Measurements from ENCODE around the gene ACSM3.

ACSM3 gene

DNA sequence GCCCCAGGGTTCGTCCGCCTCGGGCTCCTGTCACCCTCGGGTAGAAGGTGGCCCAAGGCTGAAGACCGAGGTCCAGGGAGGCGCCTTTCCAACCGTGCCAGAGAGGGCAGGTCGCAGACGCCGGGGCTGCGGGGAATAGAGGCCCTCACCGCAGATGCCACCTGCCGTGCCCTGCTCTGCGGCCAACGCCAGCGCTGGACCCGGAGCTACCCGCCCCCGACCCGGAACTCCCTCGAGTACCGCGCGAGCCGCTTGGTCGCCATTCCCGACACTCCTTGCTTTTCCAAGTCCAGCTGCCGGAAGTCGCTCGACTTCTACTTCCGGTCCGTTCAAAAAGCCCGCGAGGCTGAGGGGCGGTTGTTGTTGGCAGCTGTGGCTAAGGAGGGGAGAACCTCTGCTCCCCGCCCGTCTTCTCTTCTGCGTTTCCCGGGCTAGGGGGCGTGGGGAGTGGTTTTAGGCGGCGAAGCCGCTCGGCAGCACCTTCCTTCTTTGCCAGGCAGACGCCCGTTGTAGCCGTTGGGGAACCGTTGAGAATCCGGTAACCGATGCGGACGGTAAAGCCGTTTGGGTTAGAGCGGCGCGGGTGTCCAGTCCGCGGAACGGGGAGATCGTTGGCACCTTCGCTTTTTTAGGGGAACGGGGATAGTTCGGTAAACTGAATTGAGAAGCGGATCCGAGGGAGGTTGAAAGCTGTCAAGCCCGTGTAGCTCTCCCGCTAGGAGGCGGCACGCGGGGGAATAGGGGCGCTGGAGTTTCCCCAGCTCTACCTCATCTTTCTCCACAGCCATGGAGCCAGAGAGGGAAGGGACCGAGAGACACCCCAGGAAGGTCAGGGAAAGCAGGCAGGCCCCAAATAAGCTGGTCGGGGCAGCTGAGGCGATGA, 42.6 kb downstream of the ACSM3 start, which contains the start of the genes ERI2 and REXO5:
Gene ERI2 (minus strand): TSS at position 305 of the 883 bp plus-strand sequence. CDS start 42 bp downstream, at position 263.
Gene REXO5 (plus strand): TSS at position 360 of the 883 bp plus-strand sequence. CDS start 427 bp downstream, at position 787.
- peak; percentile 90 for DNase-seq

DNA sequence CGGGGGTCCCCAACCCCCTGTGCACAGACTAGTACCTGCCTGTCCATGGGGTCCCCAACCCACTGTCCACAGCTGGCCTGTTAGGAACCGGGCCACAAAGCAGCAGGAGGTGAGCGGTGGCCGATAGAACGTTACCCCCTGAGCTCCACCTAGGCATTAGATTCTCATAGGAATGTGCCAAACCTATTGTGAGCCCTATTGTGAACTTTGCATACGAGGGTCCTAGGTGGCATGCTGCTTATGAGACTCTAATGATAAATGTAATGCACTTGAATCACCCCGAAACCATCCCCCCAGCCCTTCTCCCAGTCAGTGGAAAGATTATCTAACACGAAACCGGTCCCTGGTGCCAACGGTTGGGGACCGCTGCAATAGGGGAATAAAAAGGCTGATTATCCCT, 44.0 kb downstream of the ACSM3 start:
- DNase-seq = no peak

DNA sequence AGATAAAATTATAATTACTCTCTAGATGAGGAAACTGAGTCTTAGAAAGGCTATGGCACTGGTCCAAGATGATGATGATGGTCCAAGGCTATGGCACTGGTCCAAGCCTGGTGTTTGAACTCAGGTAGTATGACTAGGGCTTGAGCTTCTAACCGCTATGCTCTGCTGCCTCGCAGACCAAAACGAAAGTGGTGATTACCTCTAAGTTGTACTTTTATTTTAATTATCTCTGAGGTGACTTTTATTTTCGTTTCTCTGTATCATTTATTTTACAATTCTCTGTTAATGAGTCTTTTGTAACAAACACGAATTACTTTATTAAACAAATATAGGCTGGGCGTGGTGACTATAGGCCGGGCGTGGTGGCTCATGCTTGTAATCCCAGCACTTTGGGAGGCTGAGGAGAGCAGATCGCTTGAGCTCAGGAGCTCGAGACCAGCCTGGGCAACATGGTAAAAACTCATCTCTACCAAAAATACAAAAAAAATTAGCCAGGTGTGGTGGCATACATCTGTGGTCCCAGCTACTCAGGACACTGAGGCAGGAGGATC, 48.1 kb downstream of the ACSM3 start:
- DNase-seq = no peak

DNA sequence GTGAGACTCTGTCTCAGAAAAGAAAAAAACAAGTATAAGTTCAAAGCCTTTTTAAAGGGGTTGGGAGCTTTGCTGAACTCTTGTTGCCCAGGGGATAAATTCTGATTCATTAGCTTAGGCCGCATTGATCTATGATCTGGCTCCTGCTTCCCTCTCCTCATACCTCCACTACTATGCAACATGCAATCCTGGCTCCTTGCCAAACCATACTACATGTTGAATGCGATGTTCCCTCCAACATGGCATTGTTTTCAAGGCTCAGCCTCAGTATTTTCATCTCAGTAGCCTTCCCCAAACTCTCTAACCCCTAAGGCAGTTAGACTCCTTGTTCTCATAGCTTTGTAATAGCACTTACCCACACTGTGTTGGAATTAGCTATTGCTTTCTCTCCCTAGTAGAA, 48.7 kb downstream of the ACSM3 start:
- DNase-seq = no peak

DNA sequence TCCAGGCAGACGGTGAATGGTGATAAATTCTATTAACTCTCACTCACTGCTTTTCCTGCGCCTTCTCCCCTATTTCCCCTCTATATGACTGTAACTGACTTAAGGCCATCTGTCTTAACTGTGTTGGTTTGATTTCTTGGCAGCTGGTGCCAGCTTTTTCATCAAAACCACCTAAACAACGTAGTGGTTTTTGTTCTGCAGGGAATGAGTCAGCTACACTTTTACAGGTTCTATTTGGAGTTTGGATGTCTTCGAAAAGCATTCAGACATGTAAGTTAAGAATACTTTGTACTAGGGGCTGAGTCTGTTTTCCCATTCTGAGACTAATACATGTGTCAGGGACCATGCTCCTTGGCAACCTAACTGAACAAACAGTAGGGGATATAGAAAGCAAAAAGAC, 51.0 kb downstream of the ACSM3 start:
- no peak for DNase-seq

DNA sequence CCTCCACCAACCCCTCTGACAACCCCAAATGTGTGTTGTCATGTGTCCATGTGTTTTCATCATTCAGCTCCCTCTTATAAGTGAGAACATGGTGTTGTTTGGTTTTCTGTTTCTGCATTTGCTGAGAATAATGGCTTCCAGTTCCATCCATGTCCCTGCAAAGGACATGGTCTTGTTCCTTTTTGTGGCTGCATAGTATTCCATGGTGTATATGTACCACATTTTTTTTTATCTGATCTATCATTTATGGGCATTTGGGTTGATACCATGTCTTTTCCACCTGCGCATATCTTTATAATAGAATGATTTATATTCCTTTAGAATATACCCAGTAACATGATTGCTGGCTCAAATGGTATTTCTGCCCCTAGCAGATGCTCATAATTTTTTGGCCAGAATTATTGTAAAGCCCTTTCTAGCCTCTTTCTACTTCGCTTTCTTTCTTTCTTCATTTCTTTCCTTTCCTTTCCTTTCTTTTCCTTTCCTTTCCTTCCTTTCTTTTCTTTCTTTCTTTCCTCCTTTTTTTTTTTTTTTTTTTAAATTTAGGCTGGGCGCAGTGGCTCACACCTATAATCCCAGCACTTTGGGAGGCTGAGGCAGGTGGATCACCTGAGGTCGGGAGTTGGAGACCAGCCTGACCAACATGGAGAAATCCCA, 55.2 kb downstream of the ACSM3 start:
- DNase-seq = no peak

DNA sequence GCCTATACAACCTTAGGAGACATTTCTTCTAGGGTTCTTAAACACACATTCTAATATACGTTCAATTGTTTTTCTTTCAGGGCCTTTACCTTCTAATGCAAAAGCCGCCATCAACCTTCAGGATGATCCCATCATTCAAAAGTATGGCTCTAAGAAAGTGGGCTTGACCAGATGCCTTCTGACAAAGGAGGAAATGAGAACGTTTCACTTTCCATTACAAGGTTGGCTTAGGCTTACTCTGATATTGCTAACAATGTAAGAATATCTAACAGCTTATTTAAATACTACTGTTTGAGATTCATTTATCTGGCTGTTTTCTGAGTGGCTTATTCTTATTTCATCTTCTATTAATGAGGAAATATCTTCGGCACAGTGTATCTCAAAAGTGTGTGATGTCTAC, 57.9 kb downstream of the ACSM3 start:
- DNase-seq = no peak

DNA sequence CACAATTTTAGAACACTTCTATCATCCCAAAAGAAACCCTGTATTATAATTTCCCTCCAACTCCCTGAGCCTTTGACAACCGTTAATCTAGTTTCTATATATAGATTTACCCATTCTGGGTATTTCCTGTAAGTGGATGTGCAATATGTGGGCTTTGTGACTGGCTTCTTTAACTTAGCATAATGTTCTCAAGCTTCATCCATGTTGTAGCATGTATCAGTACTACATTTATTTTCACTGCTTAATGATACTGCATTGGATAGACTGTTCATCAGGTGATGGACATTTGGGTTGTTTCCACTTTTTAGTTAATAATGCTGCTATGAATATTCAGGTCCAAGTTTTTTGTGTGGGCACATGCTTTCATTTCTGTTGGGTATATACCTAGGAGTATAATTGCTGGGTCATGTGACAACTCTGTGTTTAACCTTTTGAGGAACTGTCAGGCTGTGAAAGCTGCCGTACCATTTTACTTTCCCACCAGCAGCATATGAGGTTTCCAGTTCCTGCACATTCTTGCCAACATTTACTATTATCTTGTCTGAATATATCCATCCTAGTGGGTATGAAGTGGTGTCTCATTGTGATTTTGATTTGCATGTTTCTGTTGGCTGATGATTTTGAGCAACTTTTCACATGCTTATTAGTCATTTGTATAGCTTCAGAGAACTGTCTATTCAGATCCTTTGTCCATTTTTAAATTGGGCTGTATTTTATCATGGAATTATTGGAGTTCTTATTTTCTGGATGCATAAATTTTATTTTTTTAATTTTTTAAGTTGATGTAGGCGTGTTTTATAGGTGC, 58.9 kb downstream of the ACSM3 start:
- DNase-seq = no peak

DNA sequence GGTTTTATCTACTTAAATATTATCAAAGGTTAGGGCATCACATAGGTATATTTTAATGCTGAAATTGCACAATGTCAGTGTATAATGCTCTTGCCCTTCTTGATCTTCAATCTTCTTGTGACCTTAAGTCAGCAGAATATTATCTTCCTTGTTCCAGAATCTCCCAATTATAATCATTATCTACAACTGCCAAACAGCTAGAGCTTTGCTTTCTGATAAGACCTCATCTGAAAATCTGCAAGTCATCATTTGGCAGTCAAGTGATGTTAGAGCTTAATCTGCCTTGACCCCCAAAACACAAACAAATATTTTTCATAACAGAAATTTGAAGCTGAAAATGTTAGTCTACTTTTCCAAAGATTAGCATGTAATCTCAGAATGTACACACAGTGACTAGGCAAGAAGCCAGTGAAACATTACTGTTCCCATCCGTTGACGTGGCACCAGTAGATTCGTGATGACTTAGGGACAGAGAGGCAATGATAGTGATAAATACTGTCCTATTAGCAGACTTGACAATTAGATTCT, 62.3 kb downstream of the ACSM3 start:
- DNase-seq = no peak

DNA sequence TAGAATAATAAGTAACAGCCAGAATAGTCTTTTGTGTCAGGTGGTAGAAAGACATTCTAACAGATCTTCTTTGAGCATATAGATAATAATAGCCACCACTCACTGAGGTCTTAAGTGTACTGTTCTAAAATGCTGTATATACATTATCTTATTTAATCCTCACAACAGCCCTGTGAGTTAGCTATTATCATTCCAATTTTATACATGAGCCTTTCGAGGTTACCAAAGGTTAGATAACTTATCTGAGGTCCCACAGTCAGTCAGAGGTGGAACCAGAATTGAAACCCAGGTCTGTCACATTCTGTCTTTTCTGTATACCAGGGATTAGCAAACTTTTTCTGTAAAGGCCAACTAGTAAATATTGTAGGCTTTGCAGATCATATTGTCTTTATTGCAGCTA, 65.7 kb downstream of the ACSM3 start:
- no peak for DNase-seq

DNA sequence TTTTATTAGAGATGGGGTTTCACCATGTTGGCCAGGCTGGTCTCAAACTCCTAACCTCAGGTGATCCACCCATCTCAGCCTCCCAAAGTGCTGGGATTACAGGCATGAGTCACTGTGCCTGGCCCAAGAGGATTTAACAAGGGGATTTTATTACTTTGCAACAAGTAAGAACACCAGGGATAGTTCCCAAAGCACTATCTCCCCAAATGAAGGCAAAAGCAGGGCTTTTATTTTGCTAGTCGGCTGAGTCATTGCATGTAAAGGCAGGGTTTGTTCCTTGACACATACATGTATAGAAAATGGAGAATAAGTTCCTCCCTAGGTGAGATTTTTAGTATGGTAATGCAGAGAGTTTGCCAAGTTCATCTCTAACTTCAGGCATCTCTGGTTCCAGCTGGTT, 66.6 kb downstream of the ACSM3 start:
- DNase-seq = no peak

DNA sequence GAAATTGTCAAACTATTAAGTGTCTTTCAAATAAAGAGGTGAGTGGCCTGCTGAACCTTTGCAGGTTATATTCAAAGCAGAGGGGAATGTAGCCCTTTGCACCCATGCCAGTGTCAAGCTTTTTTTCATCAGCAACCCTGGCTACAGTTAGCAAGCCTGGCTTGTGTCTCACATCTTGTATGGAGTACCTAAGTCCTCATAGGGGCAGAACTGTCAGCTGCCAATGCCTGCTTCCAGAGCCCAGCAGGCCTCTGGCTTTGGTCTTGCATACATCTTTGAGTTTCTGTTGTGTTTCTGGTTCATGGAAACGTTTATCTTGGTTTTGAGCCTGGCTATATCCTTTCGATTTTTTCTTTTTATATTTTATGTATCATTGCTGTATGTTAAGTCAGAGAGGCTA, 69.3 kb downstream of the ACSM3 start:
- no peak for DNase-seq

DNA sequence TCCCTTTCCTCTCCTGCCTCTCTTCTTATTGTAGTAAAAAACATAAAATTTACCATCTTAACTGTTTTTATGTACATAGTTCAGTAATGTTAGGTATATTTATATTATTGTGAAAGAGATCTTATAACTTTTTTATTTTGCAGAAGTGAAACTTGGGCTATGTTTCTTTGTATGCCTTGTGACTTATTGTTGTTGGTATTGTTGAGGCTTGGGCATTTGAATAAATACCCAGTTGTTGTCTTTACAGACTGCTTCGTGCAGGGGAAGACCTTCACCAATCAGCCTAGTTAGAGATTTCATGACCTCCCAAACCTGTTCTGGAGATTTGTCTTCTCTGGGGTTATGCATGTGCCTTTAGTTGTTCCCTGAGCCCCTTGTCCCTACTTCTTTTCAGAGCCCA, 74.4 kb downstream of the ACSM3 start:
- DNase-seq = no peak

DNA sequence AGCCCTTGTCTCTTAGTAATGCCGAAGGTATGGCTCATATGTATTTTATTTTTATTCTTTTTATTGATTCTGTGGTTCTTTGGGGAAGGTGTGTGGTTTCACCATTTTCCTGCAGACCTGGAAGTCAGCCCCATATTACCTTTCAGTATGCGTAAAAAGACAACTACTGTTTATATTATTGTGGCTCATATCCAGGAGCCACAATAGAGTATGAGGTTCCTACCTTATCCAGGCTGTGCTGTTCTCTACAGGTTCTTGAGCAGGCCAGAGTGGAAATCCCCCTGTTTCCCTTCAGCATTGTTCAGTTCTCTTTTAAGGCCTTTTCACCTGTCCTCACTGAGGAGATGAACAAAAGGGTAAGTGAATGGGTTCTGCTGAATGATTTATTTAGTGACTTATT, 75.7 kb downstream of the ACSM3 start:
- DNase-seq = no peak

DNA sequence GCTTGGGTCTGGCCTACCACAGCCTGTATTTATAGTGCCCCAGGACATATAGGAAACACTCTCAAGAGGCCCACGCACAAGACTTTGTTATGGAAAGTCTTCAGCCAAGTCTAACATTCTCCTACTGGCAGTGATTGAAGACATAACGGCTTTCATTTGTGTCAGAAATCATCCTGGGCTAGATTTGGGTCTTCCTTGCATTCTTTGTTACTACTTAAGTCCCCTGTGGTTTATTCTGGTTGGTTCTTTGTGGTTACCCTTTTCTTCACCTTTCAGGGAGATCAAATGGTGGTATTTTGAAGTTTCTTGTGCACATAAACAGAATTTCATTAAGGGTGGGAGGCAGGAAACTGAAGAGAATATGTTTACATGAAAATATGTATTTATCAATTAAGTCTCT, 80.2 kb downstream of the ACSM3 start:
- DNase-seq = no peak

DNA sequence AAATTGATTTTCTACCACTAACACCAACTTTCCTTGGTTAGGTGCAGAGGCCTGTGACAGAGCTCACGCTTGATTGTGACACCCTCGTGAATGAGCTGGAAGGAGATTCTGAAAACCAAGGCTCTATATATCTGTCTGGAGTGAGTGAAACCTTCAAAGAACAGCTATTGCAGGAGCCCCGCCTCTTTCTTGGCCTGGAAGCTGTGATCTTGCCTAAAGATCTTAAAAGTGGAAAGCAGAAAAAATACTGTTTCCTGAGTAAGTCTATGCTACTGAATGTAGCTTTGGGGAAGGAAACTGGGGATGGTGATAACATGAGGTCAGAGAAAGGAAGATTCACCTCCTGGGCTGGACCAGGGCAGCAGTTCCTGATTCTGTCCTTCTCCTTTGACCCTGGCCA, 80.8 kb downstream of the ACSM3 start:
- no peak for DNase-seq

DNA sequence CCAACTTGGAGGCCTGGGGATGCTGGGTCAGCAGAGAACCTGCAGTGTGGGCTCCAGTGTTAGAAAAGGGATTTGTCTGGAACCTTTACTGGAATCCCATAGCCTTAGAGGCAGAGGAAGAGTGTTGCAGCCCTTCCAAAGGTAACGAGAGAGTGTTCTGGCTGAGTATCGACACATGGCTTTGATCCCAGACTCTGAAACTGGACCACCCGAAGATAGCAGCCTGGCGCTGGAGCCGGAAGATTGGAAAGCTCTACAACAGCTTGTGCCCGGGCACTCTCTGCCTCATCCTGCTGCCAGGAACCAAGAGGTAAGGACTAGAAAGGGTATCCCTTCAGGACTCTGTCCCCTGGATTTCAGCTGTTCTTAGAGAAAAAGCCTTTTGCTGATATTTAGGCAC, 82.2 kb downstream of the ACSM3 start:
- no peak for DNase-seq

DNA sequence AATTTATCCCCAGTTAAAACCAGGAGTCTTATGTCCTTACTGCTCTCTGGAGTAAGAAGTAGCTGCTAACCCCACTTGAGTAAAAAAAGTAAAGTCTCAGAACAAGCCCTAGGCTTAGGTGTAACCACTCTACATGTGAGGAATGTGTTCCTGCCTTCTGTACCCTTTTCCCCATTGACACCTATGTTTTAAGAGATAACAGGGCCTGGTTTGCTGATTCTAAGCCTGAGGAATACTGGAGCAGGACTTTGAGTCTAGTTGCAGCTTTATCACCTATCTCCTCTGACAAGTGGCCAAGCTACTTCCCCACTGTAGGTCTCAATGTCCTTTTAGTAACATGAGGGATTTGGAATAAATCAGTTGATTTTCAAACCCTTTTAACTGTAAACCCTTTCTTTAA, 82.7 kb downstream of the ACSM3 start:
- DNase-seq = no peak

Measured in HCEC 1CT (cell line).